CD4-positive, alpha-beta T cell (primary cell): ENCODE data around the gene PDE8B. TPM values are rescaled to one million over a fixed set of nuclear protein-coding genes. Genes with fewer than 3 reads are reported as not detected.

Experiments used
- ATAC-seq: fragments of 200-7000 bp; cut with Tn5 transposase; one replicate; pipeline ENCODE4 v1.10.0; 2022; ENCODE audit warnings: mild to moderate bottlenecking; ENCODE audit not compliant: poor library complexity
- CTCF ChIA-PET: fragments of 350-600 bp; sonication (Branson Sonifier 250); formaldehyde crosslinking; loops from one replicate; lab custom pipeline; 2021; ENCODE audit warnings: antibody characterized with exemption, inconsistent platforms; lab: Charles Lee
- POLR2A ChIA-PET: fragments of 350-600 bp; sonication (Branson Sonifier 250); formaldehyde crosslinking; loops from one replicate; lab custom pipeline; 2021; ENCODE audit warnings: antibody characterized with exemption, inconsistent platforms; lab: Charles Lee
- DNase-seq, 14 experiments: peaks; one replicate each; pipeline ENCODE4 v3.0.0-alpha.2; 2013 to 2020; ENCODE audit warnings: mixed read lengths in 2 of 14
- H3K27ac ChIP-seq, 2 donors: one replicate each; pipeline versions ENCODE4 v1.5.1 to v1.7.0; 2013; ENCODE audit warnings: low read length in 2 of 2, low read depth in 1 of 2, mild to moderate bottlenecking in 1 of 2
- H3K27me3 ChIP-seq, 2 experiments: 1 replicate in 1 of 2; 2 replicates in 1 of 2; pipeline versions ENCODE4 v1.6.1 to v1.7.0; 2013; ENCODE audit warnings: low read length in 2 of 2, control low read depth in 1 of 2, mild to moderate bottlenecking in 1 of 2, moderate library complexity in 1 of 2; ENCODE audit not compliant: insufficient read depth in 2 of 2, control insufficient read depth in 1 of 2
- H3K36me3 ChIP-seq: one replicate; pipeline ENCODE4 v1.6.1; 2013; ENCODE audit warnings: low read length, control low read depth; ENCODE audit not compliant: insufficient read depth
- H3K4me1 ChIP-seq: one replicate; pipeline ENCODE4 v1.6.1; 2013; ENCODE audit warnings: low read length, control low read depth; ENCODE audit not compliant: insufficient read depth
- H3K4me3 ChIP-seq: one replicate; pipeline ENCODE4 v1.5.1; 2013; ENCODE audit warnings: mild to moderate bottlenecking, low read length, moderate library complexity
- H3K9me3 ChIP-seq, 2 experiments: 1 replicate in 1 of 2; 2 replicates in 1 of 2; pipeline versions ENCODE4 v1.6.1 to v1.7.0; 2013; ENCODE audit warnings: low read length in 2 of 2, mild to moderate bottlenecking in 2 of 2, control low read depth in 1 of 2, moderate library complexity in 1 of 2; ENCODE audit not compliant: control insufficient read depth in 1 of 2, insufficient read depth in 1 of 2
- H3K27ac Mint-ChIP-seq: one replicate; pipeline ENCODE4 v1.8.0; 2020; ENCODE audit warnings: mixed read lengths
- H3K27me3 Mint-ChIP-seq: one replicate; pipeline ENCODE4 v1.8.0; 2021; ENCODE audit warnings: mixed read lengths
- H3K36me3 Mint-ChIP-seq: one replicate; pipeline ENCODE4 v1.8.0; 2021; ENCODE audit warnings: low read depth, mixed read lengths
- H3K4me1 Mint-ChIP-seq: one replicate; pipeline ENCODE4 v1.8.0; 2021; ENCODE audit warnings: low read depth, mixed read lengths
- H3K4me3 Mint-ChIP-seq: one replicate; pipeline ENCODE4 v1.8.0; 2020; ENCODE audit warnings: mild to moderate bottlenecking, mixed read lengths
- H3K9me3 Mint-ChIP-seq: one replicate; pipeline ENCODE4 v1.8.0; 2020; ENCODE audit warnings: mixed read lengths
- intact Hi-C, 2 experiments: fragments of 100-400 bp; cut with DNase I in 1 of 2; cut with micrococcal nuclease in 1 of 2; formaldehyde crosslinking; loops; one replicate each; pipeline versions ENCODE4 v1.15.1 to v1.9.0; 2023 to 2025; cut with DNase I, micrococcal nuclease
- total RNA-seq, 174 experiments: library from RNA in 2 of 174; stranded (reverse) in 2 of 174; gene quantifications; one replicate each; pipeline ENCODE4 v1.2.3 and lab custom pipeline; 2021 to 2026
- TF ChIP-seq, protein P1 (sequence below): fragments of 200-600 bp; IDR thresholded peaks from one replicate; pipeline ENCODE4 v1.8.0; 2022; ENCODE audit warnings: antibody characterized with exemption, mild to moderate bottlenecking

Gene PDE8B
- total RNA-seq, 2 experiments from 2014 or later = 0.22 to 0.27 TPM

- DNase-seq (no peak), ATAC-seq (no peak)
- CTCF ChIA-PET = no interaction called here
- Histone ChIP-seq H3K4me1 (peaks cover 5% of the 10 kb centered on the region), H3K27ac (no peak overlapping the region), H3K27me3 (peaks cover 36% of the 10 kb centered on the region in 2 experiments), H3K36me3 (no peaks in the 10 kb centered on the region), H3K9me3 (peaks cover 0 to 5% of the 10 kb centered on the region in 2 experiments), H3K4me3 (no peak overlapping the region)
- intact Hi-C loops = no loop called here
- H3K4me1 Mint-ChIP-seq = no peaks in the 10 kb centered on the region
- POLR2A ChIA-PET = no interaction called here
- H3K27ac Mint-ChIP-seq = no peak overlapping the region
- H3K4me3 Mint-ChIP-seq = no peak overlapping the region
- no peaks in the 10 kb centered on the region for H3K36me3 Mint-ChIP-seq
- H3K27me3 Mint-ChIP-seq = peaks cover 58% of the 10 kb centered on the region
- H3K9me3 Mint-ChIP-seq = no peaks in the 10 kb centered on the region
- TF ChIP-seq, protein P1, sequence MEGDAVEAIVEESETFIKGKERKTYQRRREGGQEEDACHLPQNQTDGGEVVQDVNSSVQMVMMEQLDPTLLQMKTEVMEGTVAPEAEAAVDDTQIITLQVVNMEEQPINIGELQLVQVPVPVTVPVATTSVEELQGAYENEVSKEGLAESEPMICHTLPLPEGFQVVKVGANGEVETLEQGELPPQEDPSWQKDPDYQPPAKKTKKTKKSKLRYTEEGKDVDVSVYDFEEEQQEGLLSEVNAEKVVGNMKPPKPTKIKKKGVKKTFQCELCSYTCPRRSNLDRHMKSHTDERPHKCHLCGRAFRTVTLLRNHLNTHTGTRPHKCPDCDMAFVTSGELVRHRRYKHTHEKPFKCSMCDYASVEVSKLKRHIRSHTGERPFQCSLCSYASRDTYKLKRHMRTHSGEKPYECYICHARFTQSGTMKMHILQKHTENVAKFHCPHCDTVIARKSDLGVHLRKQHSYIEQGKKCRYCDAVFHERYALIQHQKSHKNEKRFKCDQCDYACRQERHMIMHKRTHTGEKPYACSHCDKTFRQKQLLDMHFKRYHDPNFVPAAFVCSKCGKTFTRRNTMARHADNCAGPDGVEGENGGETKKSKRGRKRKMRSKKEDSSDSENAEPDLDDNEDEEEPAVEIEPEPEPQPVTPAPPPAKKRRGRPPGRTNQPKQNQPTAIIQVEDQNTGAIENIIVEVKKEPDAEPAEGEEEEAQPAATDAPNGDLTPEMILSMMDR = no peak
Measured at GRCh38 chr5:77181596-77182304, 28.7 kb upstream of the PDE8B start.

DNA sequence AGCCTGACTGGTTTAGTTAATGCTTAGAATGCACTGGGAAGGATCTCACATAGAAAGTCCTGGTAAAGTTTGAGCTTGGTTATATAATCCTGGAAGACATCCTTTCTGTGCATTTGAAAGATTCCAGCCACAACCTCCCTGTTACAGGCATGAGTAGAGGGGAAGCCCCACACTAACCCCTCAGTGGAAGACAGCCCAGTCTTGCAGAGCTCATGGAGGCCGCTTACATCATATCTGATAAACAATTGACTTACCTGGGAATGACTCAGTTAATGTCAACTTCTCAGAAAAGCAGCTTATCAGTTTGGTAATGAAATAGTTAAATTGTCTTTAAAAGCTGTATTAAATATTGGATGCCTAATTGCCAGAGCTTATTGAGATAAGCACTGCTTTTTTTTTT is 28.1 kb upstream of the PDE8B start:
- ATAC-seq (no peak), DNase-seq (no peak)
- Mint-ChIP-seq H3K4me1 (no peaks in the 10 kb centered on the region), H3K4me3 (no peak overlapping the region), H3K36me3 (no peaks in the 10 kb centered on the region), H3K27me3 (peaks cover 60% of the 10 kb centered on the region), H3K27ac (no peak overlapping the region), H3K9me3 (no peaks in the 10 kb centered on the region)
- ChIA-PET POLR2A (no interaction called here), CTCF (no interaction called here)
- H3K27me3 ChIP-seq = peaks cover 36% of the 10 kb centered on the region in 2 experiments
- TF ChIP-seq, protein P1 = no peak
- no peak overlapping the region for H3K4me3 ChIP-seq
- intact Hi-C loops = no loop called here
- H3K27ac ChIP-seq = no peak overlapping the region
- H3K9me3 ChIP-seq = peaks cover 0 to 5% of the 10 kb centered on the region in 2 experiments
- H3K36me3 ChIP-seq = no peaks in the 10 kb centered on the region
- H3K4me1 ChIP-seq = peaks cover 5% of the 10 kb centered on the region

DNA sequence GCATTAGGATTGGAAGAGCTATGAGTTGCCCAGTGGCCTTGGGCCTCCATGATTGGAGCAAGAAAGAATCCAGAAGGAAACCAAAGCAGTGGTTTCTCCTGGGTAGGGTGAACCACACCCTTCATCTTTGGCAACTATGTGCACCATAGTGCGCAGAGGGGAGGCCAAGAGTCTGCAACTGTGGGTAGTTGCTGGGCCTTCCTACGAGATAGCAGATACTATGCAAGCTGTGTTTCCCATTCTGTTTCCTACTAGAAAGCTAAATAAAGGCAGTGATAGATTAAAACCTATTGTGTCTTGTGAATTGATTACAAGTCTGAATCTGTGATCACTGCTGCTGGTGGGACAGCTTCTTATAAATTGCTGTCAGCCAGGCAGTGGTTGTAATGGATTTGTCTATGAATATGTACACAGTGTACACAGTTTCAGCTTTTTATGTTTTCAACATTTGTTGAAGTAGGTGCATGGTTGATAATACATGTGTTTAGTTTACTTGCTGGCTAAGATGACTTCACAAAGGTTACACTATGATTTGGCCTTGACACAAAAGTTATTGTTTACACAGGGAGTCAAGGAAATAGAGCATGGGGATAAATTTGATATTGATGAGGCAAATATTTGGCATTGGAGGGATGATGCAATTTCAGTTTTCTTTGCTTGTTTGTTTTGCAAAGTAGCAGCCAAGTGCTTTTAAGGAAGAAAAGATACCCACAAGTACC is 23.7 kb upstream of the PDE8B start:
- H3K27me3 Mint-ChIP-seq = peaks cover 33% of the 10 kb centered on the region
- intact Hi-C loops = no loop called here
- no peaks in the 10 kb centered on the region for H3K4me1 Mint-ChIP-seq
- peaks cover 9 to 12% of the 10 kb centered on the region in 2 experiments for H3K27me3 ChIP-seq
- no peaks in the 10 kb centered on the region for H3K4me1 ChIP-seq
- ChIA-PET POLR2A (no interaction called here), CTCF (no interaction called here)
- no peaks in the 10 kb centered on the region for H3K36me3 Mint-ChIP-seq
- no peaks in the 10 kb centered on the region for H3K9me3 Mint-ChIP-seq
- TF ChIP-seq, protein P1 = no peak
- no peak overlapping the region for H3K27ac ChIP-seq
- ATAC-seq (no peak), DNase-seq (no peak)
- no peaks in the 10 kb centered on the region for H3K36me3 ChIP-seq
- H3K27ac Mint-ChIP-seq = no peak overlapping the region
- no peak overlapping the region for H3K4me3 Mint-ChIP-seq
- no peaks in the 10 kb centered on the region for H3K9me3 ChIP-seq
- no peak overlapping the region for H3K4me3 ChIP-seq
